ENCODE data around the gene LY6G6D. TPM values are rescaled to one million over a fixed set of nuclear protein-coding genes. Genes with fewer than 3 reads are reported as not detected.

The LY6G6D gene
- total RNA-seq, 1 experiment from 2014 or later, result not detected

DNA sequence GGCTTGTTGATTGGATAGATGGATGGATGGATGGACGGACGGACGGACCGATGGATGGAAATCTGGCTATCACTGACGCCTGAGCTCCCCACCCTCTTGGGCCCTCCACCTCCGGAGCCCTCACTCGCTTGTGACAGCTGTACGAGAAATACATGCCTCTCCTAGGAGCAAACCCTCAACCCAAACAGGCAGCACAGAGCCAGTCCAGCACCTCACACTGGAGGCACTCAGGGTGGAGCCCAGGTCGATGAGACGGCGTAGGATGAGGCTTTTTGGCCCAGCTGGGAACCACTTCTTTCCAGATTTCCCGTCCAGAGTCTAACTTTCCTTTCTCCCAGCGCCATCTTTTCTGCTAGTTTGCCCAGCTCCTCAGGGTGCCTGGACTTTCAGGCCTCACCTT lies 31.6 kb upstream of the LY6G6D start:
- Mint-ChIP-seq H3K4me1 (peaks cover 16% of the 10 kb centered on the region), H3K27me3 (ENCODE audit: low read depth) (peaks cover 21% of the 10 kb centered on the region), H3K36me3 (peaks cover 8% of the 10 kb centered on the region), H3K27ac (peak overlapping the region; percentile 99), H3K4me3 (peak overlapping the region; percentile 89), H3K9me3 (no peaks in the 10 kb centered on the region)
- CTCF ChIA-PET, result interaction anchor here (0.5 to 2.9 kb wide), 8 partner anchors 17 to 246 kb away, joined by 3 to 16 read pairs (median 4); partner anchors contain the start of genes CLIC1 and EHMT2
- POLR2A ChIA-PET, result interaction anchor here (1.2 to 1.6 kb wide), 2 partner anchors 83 to 144 kb away, joined by 3 to 5 read pairs; partner anchors contain the start of gene HSPA1B
- TF ChIP-seq NFYB (CRISPR knock-in tag; conservative IDR thresholded peaks at IDR 0.05; ENCODE audit: low read depth) (no peak), CREB1 (CRISPR knock-in tag; IDR thresholded peaks at IDR 0.05) (no peak), KAT7 (CRISPR knock-in tag; IDR thresholded peaks at IDR 0.05; ENCODE audit: borderline replicate concordance) (no peak), TP53 (CRISPR knock-in tag; IDR thresholded peaks at IDR 0.05) (no peak), ZNF263 (CRISPR knock-in tag; IDR thresholded peaks at IDR 0.05; ENCODE audit: low read depth) (no peak), ZNF671 (CRISPR knock-in tag; IDR thresholded peaks at IDR 0.05) (no peak), AR (CRISPR knock-in tag; IDR thresholded peaks at IDR 0.05) (no peak), OVOL2 (CRISPR knock-in tag; IDR thresholded peaks at IDR 0.05; ENCODE audit: borderline replicate concordance) (no peak), SMAD3 (CRISPR knock-in tag; IDR thresholded peaks at IDR 0.05; ENCODE audit: borderline replicate concordance) (no peak), TEAD1 (CRISPR knock-in tag; IDR thresholded peaks at IDR 0.05) (no peak), CREM (CRISPR knock-in tag; IDR thresholded peaks at IDR 0.05) (no peak), JAZF1 (CRISPR knock-in tag; IDR thresholded peaks at IDR 0.05) (no peak), FOXJ3 (CRISPR knock-in tag; IDR thresholded peaks at IDR 0.05; ENCODE audit: borderline replicate concordance) (no peak), MYBL2 (CRISPR knock-in tag; IDR thresholded peaks at IDR 0.05) (no peak)
- TF ChIP-seq, protein P1, sequence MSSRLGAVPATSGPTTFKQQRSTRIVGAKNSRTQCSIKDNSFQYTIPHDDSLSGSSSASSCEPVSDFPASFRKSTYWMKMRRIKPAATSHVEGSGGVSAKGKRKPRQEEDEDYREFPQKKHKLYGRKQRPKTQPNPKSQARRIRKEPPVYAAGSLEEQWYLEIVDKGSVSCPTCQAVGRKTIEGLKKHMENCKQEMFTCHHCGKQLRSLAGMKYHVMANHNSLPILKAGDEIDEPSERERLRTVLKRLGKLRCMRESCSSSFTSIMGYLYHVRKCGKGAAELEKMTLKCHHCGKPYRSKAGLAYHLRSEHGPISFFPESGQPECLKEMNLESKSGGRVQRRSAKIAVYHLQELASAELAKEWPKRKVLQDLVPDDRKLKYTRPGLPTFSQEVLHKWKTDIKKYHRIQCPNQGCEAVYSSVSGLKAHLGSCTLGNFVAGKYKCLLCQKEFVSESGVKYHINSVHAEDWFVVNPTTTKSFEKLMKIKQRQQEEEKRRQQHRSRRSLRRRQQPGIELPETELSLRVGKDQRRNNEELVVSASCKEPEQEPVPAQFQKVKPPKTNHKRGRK (CRISPR knock-in tag; IDR thresholded peaks at IDR 0.05; ENCODE audit: borderline replicate concordance), result no peak
- TF ChIP-seq, protein P2, sequence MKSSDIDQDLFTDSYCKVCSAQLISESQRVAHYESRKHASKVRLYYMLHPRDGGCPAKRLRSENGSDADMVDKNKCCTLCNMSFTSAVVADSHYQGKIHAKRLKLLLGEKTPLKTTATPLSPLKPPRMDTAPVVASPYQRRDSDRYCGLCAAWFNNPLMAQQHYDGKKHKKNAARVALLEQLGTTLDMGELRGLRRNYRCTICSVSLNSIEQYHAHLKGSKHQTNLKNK (CRISPR knock-in tag; IDR thresholded peaks at IDR 0.05), result no peak
- TF ChIP-seq, protein P3, sequence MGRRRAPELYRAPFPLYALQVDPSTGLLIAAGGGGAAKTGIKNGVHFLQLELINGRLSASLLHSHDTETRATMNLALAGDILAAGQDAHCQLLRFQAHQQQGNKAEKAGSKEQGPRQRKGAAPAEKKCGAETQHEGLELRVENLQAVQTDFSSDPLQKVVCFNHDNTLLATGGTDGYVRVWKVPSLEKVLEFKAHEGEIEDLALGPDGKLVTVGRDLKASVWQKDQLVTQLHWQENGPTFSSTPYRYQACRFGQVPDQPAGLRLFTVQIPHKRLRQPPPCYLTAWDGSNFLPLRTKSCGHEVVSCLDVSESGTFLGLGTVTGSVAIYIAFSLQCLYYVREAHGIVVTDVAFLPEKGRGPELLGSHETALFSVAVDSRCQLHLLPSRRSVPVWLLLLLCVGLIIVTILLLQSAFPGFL (CRISPR knock-in tag; IDR thresholded peaks at IDR 0.05; ENCODE audit: borderline replicate concordance), result no peak
- TF ChIP-seq, protein P4, sequence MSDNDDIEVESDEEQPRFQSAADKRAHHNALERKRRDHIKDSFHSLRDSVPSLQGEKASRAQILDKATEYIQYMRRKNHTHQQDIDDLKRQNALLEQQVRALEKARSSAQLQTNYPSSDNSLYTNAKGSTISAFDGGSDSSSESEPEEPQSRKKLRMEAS (CRISPR knock-in tag; IDR thresholded peaks at IDR 0.05), result no peak
- DNase-seq (ENCODE audit: low spot score), result no peak
- ATAC-seq, result peak; percentile 4

DNA sequence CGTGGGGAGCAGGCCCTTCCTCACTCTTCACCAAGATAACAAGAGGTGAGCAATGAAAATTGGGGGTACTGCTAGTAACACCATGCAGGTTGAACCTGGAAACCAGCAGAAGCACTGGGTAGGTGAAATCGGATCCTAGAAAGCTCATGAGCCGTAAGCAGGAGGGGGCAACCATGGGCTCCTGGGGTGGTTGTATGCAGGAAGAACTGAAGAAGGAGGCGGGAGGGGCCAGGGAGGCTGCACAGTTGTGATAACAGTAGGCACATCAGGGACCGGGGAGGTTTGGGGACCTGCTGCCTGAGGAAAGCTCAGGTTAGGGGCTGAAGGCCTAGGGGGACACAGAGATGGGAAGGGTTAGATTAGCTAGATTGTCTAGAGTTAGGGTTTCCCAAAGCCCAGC lies 28.7 kb upstream of the LY6G6D start:
- Mint-ChIP-seq H3K4me3 (no peak overlapping the region), H3K9me3 (no peaks in the 10 kb centered on the region), H3K36me3 (peaks cover 15% of the 10 kb centered on the region), H3K27me3 (ENCODE audit: low read depth) (peaks cover 11% of the 10 kb centered on the region), H3K27ac (no peak overlapping the region), H3K4me1 (peaks cover 9% of the 10 kb centered on the region)
- ChIA-PET CTCF (no interaction called here), POLR2A (interaction anchor here (0.6 kb wide), 1 partner anchor 285 kb away, joined by 3 read pairs; no protein-coding TSS in a partner anchor)
- DNase-seq (ENCODE audit: low spot score) (no peak), ATAC-seq (no peak)
- TF ChIP-seq GTF2I (CRISPR knock-in tag; conservative IDR thresholded peaks at IDR 0.05) (no peak), ZSCAN18 (CRISPR knock-in tag; IDR thresholded peaks at IDR 0.05) (no peak), ZNF416 (CRISPR knock-in tag; IDR thresholded peaks at IDR 0.05) (no peak), ZNF263 (CRISPR knock-in tag; IDR thresholded peaks at IDR 0.05; ENCODE audit: low read depth) (no peak), CTCF (IDR thresholded peaks at IDR 0.05) (no peak), FOXJ3 (CRISPR knock-in tag; IDR thresholded peaks at IDR 0.05; ENCODE audit: borderline replicate concordance) (no peak), CDX4 (CRISPR knock-in tag; IDR thresholded peaks at IDR 0.05; ENCODE audit: borderline replicate concordance) (no peak)
- TF ChIP-seq, protein P2 (CRISPR knock-in tag; IDR thresholded peaks at IDR 0.05), result no peak

Data from WTC11 (cell line).